AG04450 (cell line): ENCODE results near the gene CARS2. TPM values are rescaled to one million over a fixed set of nuclear protein-coding genes. Genes with fewer than 3 reads are reported as not detected.
"Not testable (repeated sequence)": the region's sequence is repeated elsewhere in the genome, so short reads cannot be mapped to it uniquely, and the experiment has no call there.

Experiments used
- CTCF ChIA-PET: fragments of 300-600, 350-600 bp; formaldehyde crosslinking; extraction: SDS; loops from one replicate; lab custom pipeline; 2022; ENCODE audit warnings: antibody characterized with exemption, inconsistent platforms; lab: Charles Lee
- POLR2A ChIA-PET: fragments of 350-600 bp; formaldehyde crosslinking; extraction: SDS; loops from one replicate; lab custom pipeline; 2021; ENCODE audit warnings: antibody characterized with exemption, inconsistent platforms; lab: Yijun Ruan, JAX
- DNase-seq: peaks from one replicate; pipeline ENCODE4 v3.0.0-alpha.2; 2011; ENCODE audit warnings: low read depth, low spot score
- H3K27ac ChIP-seq: one replicate; pipeline ENCODE4 v1.5.1; 2012; ENCODE audit warnings: low read depth, low read length, control low read depth
- H3K27me3 ChIP-seq: one replicate; pipeline ENCODE4 v1.6.0; 2012; ENCODE audit warnings: low read length; ENCODE audit not compliant: control insufficient read depth, insufficient read depth
- H3K4me3 ChIP-seq: 2 replicates; pipeline ENCODE4 v1.5.1; 2011; ENCODE audit warnings: mild to moderate bottlenecking, low read depth, low read length, control low read depth
- H3K9me3 ChIP-seq: 2 replicates; pipeline ENCODE4 v1.5.1; 2012; ENCODE audit warnings: low read length; ENCODE audit not compliant: control insufficient read depth, insufficient read depth
- polyA plus RNA-seq: library from polyadenylated mRNA; depleted of rRNA; stranded (reverse); fragments of >200 nt; gene quantifications from 2 replicates; pipeline ENCODE4 v1.2.3, GENCODE V29; 2011
- TF ChIP-seq, protein P1 (sequence below): IDR thresholded peaks from 2 replicates; pipeline ENCODE4 v1.5.1; 2011; ENCODE audit warnings: low read depth, low read length, control low read depth, inconsistent platforms

The CARS2 gene
- polyA plus RNA-seq, 1 experiment, result 51.5 TPM

GRCh38 chr13:110734561-110734960, 28.6 kb upstream of the CARS2 start:
- DNase-seq, result no peak
- ChIA-PET CTCF (no interaction called here), POLR2A (no interaction called here)
- Histone ChIP-seq H3K4me3 (no peak overlapping the region), H3K9me3 (peaks cover 7% of the 10 kb centered on the region), H3K27me3 (no peaks in the 10 kb centered on the region), H3K27ac (no peak overlapping the region)
- TF ChIP-seq, protein P1, sequence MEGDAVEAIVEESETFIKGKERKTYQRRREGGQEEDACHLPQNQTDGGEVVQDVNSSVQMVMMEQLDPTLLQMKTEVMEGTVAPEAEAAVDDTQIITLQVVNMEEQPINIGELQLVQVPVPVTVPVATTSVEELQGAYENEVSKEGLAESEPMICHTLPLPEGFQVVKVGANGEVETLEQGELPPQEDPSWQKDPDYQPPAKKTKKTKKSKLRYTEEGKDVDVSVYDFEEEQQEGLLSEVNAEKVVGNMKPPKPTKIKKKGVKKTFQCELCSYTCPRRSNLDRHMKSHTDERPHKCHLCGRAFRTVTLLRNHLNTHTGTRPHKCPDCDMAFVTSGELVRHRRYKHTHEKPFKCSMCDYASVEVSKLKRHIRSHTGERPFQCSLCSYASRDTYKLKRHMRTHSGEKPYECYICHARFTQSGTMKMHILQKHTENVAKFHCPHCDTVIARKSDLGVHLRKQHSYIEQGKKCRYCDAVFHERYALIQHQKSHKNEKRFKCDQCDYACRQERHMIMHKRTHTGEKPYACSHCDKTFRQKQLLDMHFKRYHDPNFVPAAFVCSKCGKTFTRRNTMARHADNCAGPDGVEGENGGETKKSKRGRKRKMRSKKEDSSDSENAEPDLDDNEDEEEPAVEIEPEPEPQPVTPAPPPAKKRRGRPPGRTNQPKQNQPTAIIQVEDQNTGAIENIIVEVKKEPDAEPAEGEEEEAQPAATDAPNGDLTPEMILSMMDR, result no peak

DNA sequence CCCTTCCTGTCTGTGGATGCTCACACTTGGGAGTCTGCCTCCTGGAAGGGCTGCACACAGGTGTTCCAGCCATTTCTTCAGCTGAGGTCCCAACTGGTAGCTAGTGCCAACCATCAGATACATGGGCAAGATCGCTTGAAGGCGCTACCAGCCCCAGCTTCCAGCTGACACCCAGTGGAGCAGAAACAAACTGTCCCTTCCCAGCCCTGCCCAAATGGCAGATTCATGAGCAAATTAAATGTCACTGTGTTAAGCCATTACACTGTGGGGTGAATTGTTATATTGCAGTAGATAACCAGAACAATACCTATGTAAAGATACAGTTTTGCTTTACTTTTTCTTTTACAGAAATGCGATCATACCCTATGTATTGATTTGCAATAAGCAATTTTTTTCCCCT, 25.2 kb upstream of the CARS2 start:
- Histone ChIP-seq H3K27me3 (no peaks in the 10 kb centered on the region), H3K9me3 (no peaks in the 10 kb centered on the region), H3K27ac (no peak overlapping the region), H3K4me3 (no peak overlapping the region)
- TF ChIP-seq, protein P1, result no peak
- ChIA-PET CTCF (no interaction called here), POLR2A (no interaction called here)
- no peak for DNase-seq

DNA sequence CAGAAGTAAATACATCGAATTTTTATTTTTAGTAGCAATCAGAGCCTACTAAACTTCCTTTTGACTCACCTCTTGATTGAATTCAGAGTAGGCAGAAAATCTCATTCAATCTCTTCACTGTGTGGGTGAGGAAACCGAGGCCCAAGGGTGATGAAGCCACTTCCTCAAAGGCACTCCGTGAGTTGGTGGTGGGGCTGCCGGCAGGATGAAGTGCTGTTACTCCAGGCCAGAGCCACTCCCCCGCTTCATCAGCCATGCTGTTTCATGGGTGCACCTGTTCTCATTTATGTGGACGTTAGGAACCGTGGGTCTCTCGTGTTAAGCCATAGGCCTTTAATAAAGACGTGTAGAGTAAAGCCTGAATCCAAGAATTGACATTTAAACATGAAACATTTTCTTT, 20.8 kb upstream of the CARS2 start:
- ChIA-PET POLR2A (no interaction called here), CTCF (no interaction called here)
- H3K27ac ChIP-seq, result no peak overlapping the region
- H3K4me3 ChIP-seq, result no peak overlapping the region
- no peaks in the 10 kb centered on the region for H3K27me3 ChIP-seq
- H3K9me3 ChIP-seq, result no peaks in the 10 kb centered on the region
- no peak for DNase-seq
- TF ChIP-seq, protein P1, result no peak

GRCh38 chr13:110726153-110726552, 20.2 kb upstream of the CARS2 start:
- H3K9me3 ChIP-seq, H3K27me3 ChIP-seq, CTCF ChIA-PET, H3K27ac ChIP-seq, POLR2A ChIA-PET, DNase-seq, H3K4me3 ChIP-seq: not testable (repeated sequence)

DNA sequence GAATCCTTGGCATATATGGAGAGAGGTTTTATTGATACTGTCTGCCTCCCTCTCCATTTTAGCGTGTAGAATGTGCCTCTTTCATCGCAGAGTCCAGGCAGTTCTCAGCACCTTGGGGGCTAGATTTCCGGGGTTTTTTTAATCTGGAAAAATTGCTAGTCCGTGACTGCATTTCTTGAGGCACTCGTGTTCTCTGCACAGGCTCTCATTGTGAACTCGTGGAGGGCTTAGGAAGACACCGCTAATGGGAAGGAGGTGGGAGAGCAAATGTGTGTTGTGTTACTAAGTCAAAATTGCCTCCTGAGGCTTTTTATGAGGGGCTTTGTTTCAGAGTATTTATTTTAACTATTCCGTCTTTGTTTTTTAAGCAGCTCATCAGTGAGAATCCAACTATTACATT, 17.7 kb upstream of the CARS2 start:
- TF ChIP-seq, protein P1, result no peak
- Histone ChIP-seq H3K4me3 (no peak overlapping the region), H3K27ac (no peak overlapping the region), H3K27me3 (no peaks in the 10 kb centered on the region), H3K9me3 (peaks cover 7% of the 10 kb centered on the region; the same call in 1 of the 2 replicates)
- ChIA-PET POLR2A (interaction anchor here (0.8 kb wide), 2 partner anchors 8 to 11 kb away, joined by 4 to 7 read pairs; no protein-coding TSS in a partner anchor), CTCF (interaction anchor here (0.6 to 1.5 kb wide), 3 partner anchors 91 to 344 kb away, joined by 3 to 6 read pairs (median 3); no protein-coding TSS in a partner anchor)
- DNase-seq, result no peak

DNA sequence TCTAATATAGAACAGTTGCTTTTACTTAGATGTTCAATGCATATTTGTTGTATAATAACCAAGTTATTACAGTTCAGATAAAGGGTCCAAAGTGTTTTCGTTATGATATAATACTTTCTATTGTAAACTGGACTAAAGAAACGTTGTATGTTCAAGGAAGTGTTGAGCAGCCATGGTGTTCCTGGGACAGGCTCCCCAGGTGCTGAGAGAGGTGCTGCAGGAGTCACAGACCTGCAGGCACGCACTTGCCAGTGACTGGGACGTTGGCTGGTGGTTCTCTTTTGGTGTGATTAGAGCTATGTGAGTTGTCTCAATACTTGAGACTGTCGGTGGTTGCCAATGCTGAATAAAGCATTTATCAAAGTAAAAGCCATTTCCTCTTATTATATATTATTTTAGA, 17.1 kb upstream of the CARS2 start:
- no peak for DNase-seq
- Histone ChIP-seq H3K27ac (no peak overlapping the region), H3K4me3 (no peak overlapping the region), H3K27me3 (no peaks in the 10 kb centered on the region), H3K9me3 (peaks cover 7% of the 10 kb centered on the region; the same call in 1 of the 2 replicates)
- ChIA-PET POLR2A (no interaction called here), CTCF (interaction anchor here (1.5 kb wide), 1 partner anchor 96 kb away, joined by 3 read pairs; no protein-coding TSS in a partner anchor)
- TF ChIP-seq, protein P1, result no peak
